Stimulated activated naive CD8-positive, alpha-beta T cell treated with anti-CD3 and anti-CD28 coated beads, Interleukin-15, Interleukin-2, amounts not matched to agents 100 U/mL and 50 U/mL, for 24 hours (primary cell): Measurements from ENCODE around the gene STK39.
"Not testable (repeated sequence)": the region's sequence is repeated elsewhere in the genome, so short reads cannot be mapped to it uniquely, and the experiment has no call there.

Source experiments
- ATAC-seq: fragments of 150-1000 bp; cut with Tn5 transposase; one replicate; pipeline ENCODE4 v1.10.0; 2021
- DNase-seq: peaks from one replicate; pipeline ENCODE4 v3.0.0; 2021

STK39 gene

DNA sequence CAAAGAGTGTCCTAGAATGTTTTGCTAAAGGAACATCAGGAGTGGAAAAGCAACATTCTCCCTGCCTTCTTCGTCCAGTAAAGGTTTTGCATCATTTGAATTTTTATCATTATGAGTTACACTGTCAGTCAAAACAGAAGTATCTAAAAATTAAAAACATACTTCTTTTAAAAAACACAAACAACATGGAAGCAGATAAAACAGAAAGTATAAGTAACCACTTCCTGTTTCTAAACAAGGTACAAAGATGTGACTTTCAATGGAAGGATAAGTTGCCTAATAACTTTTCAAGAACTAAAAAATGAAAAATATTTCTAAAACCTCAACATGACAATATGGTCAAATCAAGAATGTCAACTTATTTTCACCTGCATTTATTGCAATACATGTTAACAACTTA, 158.2 kb downstream of the STK39 start:
- ATAC-seq (no peak), DNase-seq (no peak)

GRCh38 chr2:168087401-168087800, 160.0 kb downstream of the STK39 start:
- no peak for DNase-seq
- no peak for ATAC-seq

- DNase-seq (no peak), ATAC-seq (no peak)
These were observed 160.5 kb downstream of the STK39 start for GRCh38 chr2:168086851-168087250.

- no peak for DNase-seq
- no peak for ATAC-seq
These were observed 161.5 kb downstream of the STK39 start for GRCh38 chr2:168085801-168086361.

- DNase-seq (no peak), ATAC-seq (no peak)
These were observed 163.1 kb downstream of the STK39 start for GRCh38 chr2:168084288-168084687.

DNA sequence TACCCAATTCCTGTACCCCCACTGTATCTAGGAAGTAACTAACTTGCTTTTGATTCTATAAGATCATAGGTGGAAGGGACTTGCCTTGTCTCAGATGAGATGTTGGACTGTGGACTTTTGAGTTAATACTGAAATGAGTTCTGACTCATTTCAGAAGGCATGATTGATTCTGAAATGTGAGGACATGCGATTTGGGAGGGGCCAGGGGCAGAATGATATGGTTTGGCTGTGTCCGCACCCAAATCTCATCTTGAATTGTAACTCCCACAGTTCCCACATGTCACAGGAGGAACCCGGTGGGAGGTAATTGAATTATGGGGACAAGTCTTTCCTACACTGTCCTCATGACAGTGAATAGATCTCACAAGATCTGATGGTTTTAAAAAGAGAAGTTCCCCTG, 165.9 kb downstream of the STK39 start:
- not testable (repeated sequence) for DNase-seq

GRCh38 chr2:168079236-168079635, 168.2 kb downstream of the STK39 start:
- DNase-seq: no peak
- ATAC-seq: no peak

More for the DNA sequence above, 165.9 kb downstream of the STK39 start:
- ATAC-seq: not testable (repeated sequence)

- DNase-seq (no peak), ATAC-seq (no peak)
These were observed 170.7 kb downstream of the STK39 start for GRCh38 chr2:168076731-168077130.

- ATAC-seq: no peak
- no peak for DNase-seq
These were observed 171.9 kb downstream of the STK39 start for GRCh38 chr2:168075446-168075845.

DNA sequence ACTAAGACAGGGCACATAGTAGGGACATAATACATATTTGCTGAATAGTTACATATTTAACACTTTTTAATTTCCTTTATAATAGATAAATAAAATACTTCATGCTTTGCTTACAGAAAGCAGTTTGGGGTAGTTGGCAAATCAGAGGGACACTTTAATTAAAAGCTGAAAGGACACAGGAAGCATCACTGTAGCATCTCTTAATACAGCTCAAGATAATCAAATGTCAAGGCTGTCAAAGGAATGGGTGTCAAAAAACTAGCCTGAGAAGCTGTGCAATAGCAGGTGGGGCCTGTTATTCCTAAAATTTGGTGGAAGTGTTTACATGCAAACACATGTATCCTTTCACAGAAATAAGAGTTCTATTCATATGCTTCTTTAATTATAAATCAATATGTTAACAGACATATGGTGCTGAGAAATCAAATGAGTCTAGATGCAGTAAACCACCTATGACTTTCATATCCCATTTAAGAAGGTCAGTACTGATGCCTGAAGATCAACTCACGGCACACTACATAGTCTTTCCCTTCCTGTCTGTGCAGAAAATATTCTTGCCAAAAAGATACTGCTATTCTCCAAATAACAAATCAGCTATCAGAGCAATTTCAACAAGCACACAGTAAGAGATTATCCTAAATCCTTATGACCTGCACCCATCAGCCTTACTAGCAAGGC, 174.6 kb downstream of the STK39 start:
- ATAC-seq: no peak
- no peak for DNase-seq

DNA sequence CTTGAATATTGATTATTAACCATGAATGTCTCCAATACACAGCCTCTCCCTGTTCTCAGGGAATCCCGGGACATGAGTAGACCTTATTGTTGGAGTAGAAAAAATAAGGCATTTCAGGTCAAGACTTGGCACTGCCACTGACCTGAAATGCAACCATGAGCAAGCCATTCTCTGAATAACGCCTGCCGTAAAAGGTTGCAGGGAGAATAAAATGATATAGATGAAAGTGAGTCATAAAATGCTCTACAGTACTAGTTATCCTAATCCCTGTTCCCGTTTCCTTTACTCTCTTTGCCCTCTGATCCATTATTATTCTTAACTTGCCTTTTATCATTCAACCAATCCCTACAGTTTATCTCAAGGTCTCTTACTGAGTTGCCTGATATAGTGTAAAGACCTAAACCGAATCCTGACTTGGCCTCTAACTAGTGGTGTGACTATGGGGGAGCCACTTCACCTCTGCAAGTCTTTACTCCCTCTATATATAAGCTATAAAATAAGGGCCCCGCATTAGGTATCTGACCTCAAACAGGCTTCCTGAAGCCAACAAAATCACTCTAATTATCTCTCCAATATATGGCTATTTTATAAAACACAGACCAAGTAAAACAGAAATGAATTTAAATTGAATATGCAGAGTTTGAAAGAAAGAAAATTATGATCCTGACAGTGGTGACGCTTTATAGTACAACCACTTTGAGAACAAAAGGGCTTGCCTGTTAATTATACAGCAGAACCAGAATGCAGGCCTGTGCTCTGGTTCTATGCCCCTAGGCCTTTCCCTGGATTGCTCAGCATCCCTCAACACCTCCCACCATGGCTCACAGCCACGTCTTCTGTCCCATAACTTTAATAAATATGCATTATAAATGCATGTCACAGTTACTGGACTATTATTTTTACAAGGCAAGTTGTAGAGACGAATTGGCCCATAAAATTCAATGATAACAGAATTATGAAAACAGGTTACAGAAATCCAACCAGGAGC, 183.1 kb downstream of the STK39 start:
- ATAC-seq (no peak), DNase-seq (no peak)

DNA sequence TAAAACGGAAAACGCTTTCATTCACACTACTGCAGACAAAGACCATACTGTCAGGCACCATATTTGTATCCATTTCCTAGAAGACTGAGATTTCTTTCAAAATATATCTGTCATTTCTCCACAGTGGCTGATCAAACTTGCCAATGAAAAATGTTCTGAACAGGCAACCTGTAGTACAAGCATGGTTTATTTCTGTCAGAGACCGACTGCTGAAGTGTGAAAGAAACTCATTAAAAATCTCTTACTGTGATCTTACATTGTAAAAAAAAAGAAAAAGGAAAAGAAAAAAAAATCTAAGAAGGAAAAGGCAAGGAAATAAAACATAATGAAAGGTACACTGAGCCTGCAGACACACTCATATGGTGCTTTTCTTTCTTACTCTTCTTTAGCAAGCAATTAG, 184.5 kb downstream of the STK39 start:
- DNase-seq (no peak), ATAC-seq (no peak)

- DNase-seq: no peak
- ATAC-seq: no peak
These were observed 185.3 kb downstream of the STK39 start for GRCh38 chr2:168062054-168062453.

- ATAC-seq (no peak), DNase-seq (no peak)
These were observed 186.2 kb downstream of the STK39 start for GRCh38 chr2:168060986-168061750.

GRCh38 chr2:168059758-168060157, 187.6 kb downstream of the STK39 start:
- no peak for ATAC-seq

DNA sequence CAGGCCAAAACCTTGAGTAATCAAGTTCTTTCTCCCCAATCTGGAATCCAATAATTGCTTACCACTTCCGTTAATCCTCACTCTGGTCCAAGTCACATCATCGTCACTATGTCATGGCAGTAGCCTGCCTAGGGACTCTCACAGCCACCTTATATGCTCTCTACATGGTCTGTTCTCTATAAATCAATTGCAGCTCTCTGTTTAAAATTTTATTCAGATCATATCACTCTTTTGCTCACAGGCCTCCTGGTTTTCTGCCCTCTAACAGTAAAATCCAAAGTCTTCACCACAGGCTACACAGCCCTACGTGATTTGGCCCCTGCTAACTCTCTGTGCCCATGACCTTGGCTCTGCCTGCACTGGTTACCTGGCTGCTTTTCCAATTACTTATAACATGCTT, 188.7 kb downstream of the STK39 start:
- ATAC-seq: no peak

More at GRCh38 chr2:168059758-168060157, 187.6 kb downstream of the STK39 start:
- no peak for DNase-seq

DNA sequence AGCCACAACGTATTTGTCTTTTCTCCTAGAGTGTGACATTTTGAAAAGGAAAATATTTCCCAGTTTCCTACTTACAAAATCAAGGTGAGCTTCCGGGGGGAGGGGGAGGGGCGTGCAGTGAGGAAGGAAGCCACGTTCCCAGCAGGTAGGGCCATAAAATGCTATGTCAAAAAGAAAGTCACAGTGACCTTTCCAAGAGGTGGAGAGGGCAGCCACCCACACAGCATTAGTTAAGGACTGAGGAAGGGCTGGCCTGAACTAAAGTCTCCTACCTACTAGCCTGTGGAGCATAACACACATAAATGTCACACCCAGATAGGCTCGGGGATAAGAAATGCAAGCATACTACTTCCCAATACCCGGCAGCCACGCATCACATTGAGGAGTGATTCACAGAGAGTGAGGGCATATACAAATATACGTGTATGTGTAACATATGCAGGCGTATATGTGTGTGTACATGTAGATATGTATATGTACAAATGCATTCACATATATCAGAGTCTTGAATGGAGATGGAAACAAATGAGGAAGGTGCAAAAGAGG, 191.1 kb downstream of the STK39 start:
- ATAC-seq: no peak
- no peak for DNase-seq

More for the DNA sequence above, 188.7 kb downstream of the STK39 start:
- no peak for DNase-seq

DNA sequence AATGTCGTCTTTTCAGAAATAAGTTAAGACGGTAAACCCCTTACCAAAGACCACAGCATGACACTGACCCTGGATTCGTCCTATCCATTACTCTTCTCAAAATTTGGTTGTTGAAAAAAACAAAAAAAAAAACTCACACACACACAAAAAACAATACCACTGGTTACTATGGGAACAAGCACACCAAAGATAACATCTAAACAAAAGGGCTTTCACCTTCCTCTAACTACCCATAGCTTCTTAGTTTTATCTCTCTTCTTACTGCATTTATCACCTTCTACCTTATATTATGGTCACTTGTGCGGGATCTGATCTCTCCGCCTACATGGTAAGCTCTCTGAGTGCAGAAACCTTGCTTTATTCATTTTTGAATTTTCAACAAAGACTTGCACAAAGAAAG, 192.7 kb downstream of the STK39 start:
- ATAC-seq: no peak
- DNase-seq: no peak

DNA sequence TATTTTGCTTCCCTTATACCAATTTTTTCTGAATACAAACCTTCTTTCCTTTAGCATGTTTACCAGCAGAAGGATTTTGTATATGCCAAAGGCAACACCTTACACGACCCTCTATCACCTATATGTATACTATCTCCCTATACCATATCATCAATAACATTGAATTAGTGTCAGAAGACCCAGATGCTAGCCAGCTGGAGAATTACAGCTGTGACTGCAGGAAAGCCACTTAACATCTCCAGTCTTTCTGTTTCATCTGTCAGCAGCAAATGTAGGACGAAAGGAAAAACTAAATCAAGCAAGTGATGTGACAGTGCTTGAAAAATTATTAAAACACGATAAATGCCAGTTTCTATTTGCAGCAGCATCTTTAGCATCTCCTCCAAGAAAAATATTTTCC, 193.7 kb downstream of the STK39 start:
- DNase-seq (no peak), ATAC-seq (no peak)

DNA sequence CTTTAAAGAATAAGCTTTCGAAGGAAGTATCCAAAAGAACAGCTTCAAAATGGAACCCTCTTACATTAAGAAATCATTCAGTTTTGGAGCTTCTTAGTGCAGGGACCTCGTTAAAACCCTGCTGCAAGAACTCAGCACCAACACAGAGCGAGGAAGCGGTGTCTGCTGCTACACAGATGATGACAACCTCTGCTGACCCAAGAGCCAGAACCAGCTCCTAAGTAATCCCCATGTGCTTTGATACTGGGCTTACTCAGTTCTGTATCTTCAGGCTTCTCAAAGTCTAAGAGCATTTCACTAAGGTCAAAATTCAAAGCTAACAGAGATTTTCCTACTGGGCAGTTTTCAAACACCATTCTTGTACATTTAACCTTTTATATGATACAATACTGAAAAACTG, 194.6 kb downstream of the STK39 start:
- ATAC-seq: no peak

GRCh38 chr2:168050377-168050776, 197.0 kb downstream of the STK39 start:
- ATAC-seq: no peak
- no peak for DNase-seq

More for the DNA sequence above, 194.6 kb downstream of the STK39 start:
- no peak for DNase-seq

DNA sequence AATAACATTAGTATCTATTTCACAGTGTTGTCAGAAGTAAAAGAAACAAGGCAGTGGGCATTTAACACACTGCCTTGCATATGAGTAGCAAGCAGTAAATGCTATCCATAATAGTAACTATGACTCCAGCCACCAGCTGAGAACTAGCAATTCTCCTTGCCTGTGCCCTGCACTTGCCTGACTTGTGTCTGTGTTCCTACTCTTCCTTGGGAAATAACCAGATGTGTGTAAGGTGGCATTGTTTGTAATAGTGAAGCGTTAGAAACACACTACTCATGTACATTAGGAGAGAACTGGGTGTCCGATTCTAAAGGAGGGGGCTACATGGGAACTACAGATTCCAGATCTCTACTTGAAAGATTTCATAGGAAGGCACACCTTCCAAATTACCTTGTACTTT, 197.8 kb downstream of the STK39 start:
- no peak for DNase-seq
- no peak for ATAC-seq
